Loucy (cell line): ENCODE data around the gene ADAT1.

Experiments
- CTCF ChIP-seq: fragments of 200-600 bp; sonication (generic); conservative IDR thresholded peaks from 2 replicates; pipeline ENCODE4 v1.5.1; 2014; ENCODE audit warnings: mild to moderate bottlenecking, antibody characterized with exemption, low read length
- EZH2phosphoT487 ChIP-seq: fragments of 200-600 bp; IDR thresholded peaks from 2 replicates; pipeline ENCODE4 v1.6.1; 2018; ENCODE audit warnings: antibody characterized with exemption, mild to moderate bottlenecking, moderate library complexity, borderline replicate concordance

- TF ChIP-seq CTCF (no peak), EZH2phosphoT487 (no peak)
Observed at GRCh38 chr16:75566040-75566757, 56.9 kb downstream of the ADAT1 start, which contains the start of gene GABARAPL2.
